HCT116 (cell line): Measurements from ENCODE around the gene CEP72. TPM values are rescaled to one million over a fixed set of nuclear protein-coding genes. Genes with fewer than 3 reads are reported as not detected.
"Not testable (repeated sequence)": the region's sequence is repeated elsewhere in the genome, so short reads cannot be mapped to it uniquely, and the experiment has no call there.

ENCODE experiments used
- ATAC-seq: fragments of 200-7000 bp; cut with Tn5 transposase; 2 replicates; pipeline ENCODE4 v1.9.1; 2020; ENCODE audit warnings: mild to moderate bottlenecking, moderate library complexity
- BruUV-seq: library from RNA; stranded (reverse); fragments of 400-500 nt; replicated peaks from 2 replicates; lab custom pipeline; 2021; lab: Mats Ljungman, UMichigan
- CTCF ChIA-PET: fragments of 300-600 bp; sonication (Branson Sonifier 250); formaldehyde crosslinking; loops from one replicate; lab custom pipeline; 2021; ENCODE audit warnings: antibody characterized with exemption; lab: Charles Lee
- POLR2A ChIA-PET: fragments of 300-600, 350-600 bp; sonication (Branson Sonifier 250); formaldehyde crosslinking; loops from one replicate; lab custom pipeline; 2021; ENCODE audit warnings: antibody characterized with exemption; lab: Charles Lee
- RAD21 ChIA-PET, 2 experiments: fragments of 300-600 bp; sonication (Branson Sonifier 250); formaldehyde crosslinking; loops; one replicate each; lab custom pipeline; 2023; ENCODE audit warnings: low total read pairs in 2 of 2; ENCODE audit not compliant: uncharacterized antibody in 2 of 2, unreplicated experiment in 2 of 2, low non-redundant PET in 1 of 2; lab: Charles Lee
- DNase-seq: peaks from one replicate; pipeline ENCODE4 v3.0.0-alpha.2; 2010; ENCODE audit warnings: low read depth, low spot score
- H2AFZ ChIP-seq: fragments of 200-600 bp; shearing (Covaris generic), sonication (generic); 2 replicates; pipeline ENCODE4 v1.6.1; 2017; ENCODE audit warnings: low read depth, mixed run types, mixed read lengths, antibody characterized with exemption, low read length; ENCODE audit not compliant: poor library complexity, severe bottlenecking
- H3K27ac ChIP-seq: 2 replicates; pipeline ENCODE4 v1.5.1; 2012; ENCODE audit warnings: low read depth, low read length
- H3K27me3 ChIP-seq: fragments of 200-600 bp; sonication (generic); 2 replicates; pipeline ENCODE4 v1.6.1; 2016; ENCODE audit warnings: mixed run types, low read length, mixed read lengths; ENCODE audit not compliant: insufficient read depth
- H3K36me3 ChIP-seq, 2 experiments: fragments of 200-500 bp in 1 of 2; fragments of 200-600 bp in 1 of 2; sonication (Bioruptor generic) in 1 of 2; sonication (generic) in 1 of 2; 2 replicates each; pipeline versions ENCODE4 v1.5.1 to v1.6.1; 2014 to 2016; ENCODE audit warnings: low read length in 2 of 2, inconsistent platforms in 1 of 2, mixed read lengths in 1 of 2, mixed run types in 1 of 2; ENCODE audit not compliant: insufficient read depth in 2 of 2, control insufficient read depth in 1 of 2
- H3K4me1 ChIP-seq, 2 experiments: fragments of 200-600 bp in 1 of 2; sonication (generic) in 1 of 2; 2 replicates each; pipeline versions ENCODE4 v1.5.1 to v1.6.1; 2012 to 2017; ENCODE audit warnings: low read length in 2 of 2, inconsistent platforms in 1 of 2, mild to moderate bottlenecking in 1 of 2, mixed read lengths in 1 of 2, mixed run types in 1 of 2, moderate library complexity in 1 of 2; ENCODE audit not compliant: insufficient read depth in 2 of 2, control insufficient read depth in 1 of 2
- H3K4me2 ChIP-seq: fragments of 200-600 bp; sonication (generic); 2 replicates; pipeline ENCODE4 v1.6.1; 2017; ENCODE audit warnings: mixed run types, low read length, mixed read lengths
- H3K4me3 ChIP-seq, 2 experiments: fragments of 200-600 bp in 1 of 2; sonication (generic) in 1 of 2; replicated peaks in 1 of 2; 2 replicates each; pipeline ENCODE4 v1.5.1; 2011 to 2016; ENCODE audit warnings: low read length in 2 of 2, control low read depth in 1 of 2, low read depth in 1 of 2, mild to moderate bottlenecking in 1 of 2, mixed read lengths in 1 of 2, mixed run types in 1 of 2
- H3K79me2 ChIP-seq: fragments of 200-600 bp; sonication (generic); 2 replicates; pipeline ENCODE4 v1.6.1; 2017; ENCODE audit warnings: mild to moderate bottlenecking, mixed run types, low read length, moderate library complexity, mixed read lengths; ENCODE audit not compliant: insufficient read depth
- H3K9ac ChIP-seq: fragments of 200-600 bp; sonication (generic); 2 replicates; pipeline ENCODE4 v1.6.1; 2016; ENCODE audit warnings: low read length, mixed read lengths
- H3K9me2 ChIP-seq: fragments of 200-600 bp; sonication (generic), shearing (Covaris generic); 2 replicates; pipeline ENCODE4 v1.6.1; 2017; ENCODE audit warnings: mixed run types, mild to moderate bottlenecking, moderate library complexity; ENCODE audit not compliant: insufficient read depth
- H3K9me3 ChIP-seq, 2 experiments: fragments of 200-500 bp in 1 of 2; fragments of 200-600 bp in 1 of 2; sonication (Bioruptor generic) in 1 of 2; sonication (generic) in 1 of 2; 2 replicates each; pipeline ENCODE4 v1.6.1; 2014 to 2017; ENCODE audit warnings: low read length in 2 of 2, mixed read lengths in 2 of 2, inconsistent platforms in 1 of 2, low read depth in 1 of 2, mild to moderate bottlenecking in 1 of 2, mixed run types in 1 of 2, moderate library complexity in 1 of 2; ENCODE audit not compliant: control insufficient read depth in 1 of 2, insufficient read depth in 1 of 2
- H4K20me1 ChIP-seq: fragments of 200-600 bp; sonication (generic), shearing (Covaris generic); 2 replicates; pipeline ENCODE4 v1.6.1; 2017; ENCODE audit warnings: mixed run types, mild to moderate bottlenecking, moderate library complexity; ENCODE audit not compliant: insufficient read depth
- intact Hi-C: fragments of 100-400 bp; cut with micrococcal nuclease; formaldehyde crosslinking; loops from 2 replicates; pipeline ENCODE4 v1.10.0; 2022
- total RNA-seq: library from RNA; stranded (reverse); gene quantifications from one replicate; pipeline ENCODE4 v1.2.1, GENCODE V29; 2021; ENCODE audit not compliant: unreplicated experiment

The CEP72 gene
- total RNA-seq, 1 experiment from 2014 or later = 25.6 TPM

GRCh38 chr5:696191-696590 is 84.1 kb downstream of the CEP72 start:
- DNase-seq, H3K27ac ChIP-seq, RAD21 ChIA-PET, H4K20me1 ChIP-seq, H3K9me2 ChIP-seq, H3K4me3 ChIP-seq, H3K9ac ChIP-seq, H3K4me2 ChIP-seq, intact Hi-C loops, ATAC-seq, H2AFZ ChIP-seq, H3K9me3 ChIP-seq, BruUV-seq, H3K27me3 ChIP-seq, H3K79me2 ChIP-seq, H3K36me3 ChIP-seq, CTCF ChIA-PET, H3K4me1 ChIP-seq, POLR2A ChIA-PET: not testable (repeated sequence)

- ATAC-seq, CTCF ChIA-PET, H3K79me2 ChIP-seq, RAD21 ChIA-PET, H4K20me1 ChIP-seq, H3K4me2 ChIP-seq, BruUV-seq, H3K27me3 ChIP-seq, H3K4me3 ChIP-seq, H3K9me3 ChIP-seq, H3K27ac ChIP-seq, H3K9me2 ChIP-seq, DNase-seq, POLR2A ChIA-PET, intact Hi-C loops, H3K9ac ChIP-seq, H3K36me3 ChIP-seq, H2AFZ ChIP-seq, H3K4me1 ChIP-seq: not testable (repeated sequence)
These were observed 84.9 kb downstream of the CEP72 start for GRCh38 chr5:696753-697702.

Other genes starting within 250 kb of the CEP72 start
- 52.4 TPM for gene EXOC3, start 169.2 kb upstream of the CEP72 start, total RNA-seq
- gene SLC9A3, start 87.9 kb upstream of the CEP72 start, total RNA-seq = 1.5 TPM
- 3.9 TPM for gene TPPP, start 81.0 kb downstream of the CEP72 start, total RNA-seq
- 3.8 TPM for gene ZDHHC11B, start 172.4 kb downstream of the CEP72 start, total RNA-seq
- gene ZDHHC11, start 238.6 kb downstream of the CEP72 start, total RNA-seq = 17.0 TPM